ENCODE results near the gene SGSM1. TPM values are rescaled to one million over a fixed set of nuclear protein-coding genes. Genes with fewer than 3 reads are reported as not detected.

Gene SGSM1
- total and polyA plus RNA-seq, 9 of the 15 experiments (the other 6 are each of a cell fraction or from before 2014, with no cell fraction given) = not detected

DNA sequence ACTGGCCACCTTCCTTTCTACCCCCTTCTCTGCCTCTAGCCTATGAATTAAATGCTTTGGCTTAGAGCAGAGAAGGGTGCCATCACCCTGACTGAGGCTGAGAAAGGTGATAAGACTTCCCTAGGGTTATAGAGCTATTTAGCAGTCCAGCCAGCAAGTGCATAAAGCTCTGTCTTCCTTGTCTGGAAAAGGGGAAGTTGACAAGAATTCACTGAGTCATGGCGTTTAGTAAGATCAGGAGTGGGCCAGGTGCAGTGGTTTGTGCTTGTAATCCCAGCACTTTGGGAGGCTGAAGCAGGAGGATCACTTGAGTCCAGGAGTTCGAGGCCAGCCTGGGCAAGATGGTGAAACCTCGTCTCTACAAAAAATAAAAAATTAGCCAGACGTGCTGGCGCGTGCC is 77.4 kb downstream of the SGSM1 start (continued):
- TF ChIP-seq THRA (IDR thresholded peaks at IDR 0.05) = no peak
- TF ChIP-seq, protein P1, sequence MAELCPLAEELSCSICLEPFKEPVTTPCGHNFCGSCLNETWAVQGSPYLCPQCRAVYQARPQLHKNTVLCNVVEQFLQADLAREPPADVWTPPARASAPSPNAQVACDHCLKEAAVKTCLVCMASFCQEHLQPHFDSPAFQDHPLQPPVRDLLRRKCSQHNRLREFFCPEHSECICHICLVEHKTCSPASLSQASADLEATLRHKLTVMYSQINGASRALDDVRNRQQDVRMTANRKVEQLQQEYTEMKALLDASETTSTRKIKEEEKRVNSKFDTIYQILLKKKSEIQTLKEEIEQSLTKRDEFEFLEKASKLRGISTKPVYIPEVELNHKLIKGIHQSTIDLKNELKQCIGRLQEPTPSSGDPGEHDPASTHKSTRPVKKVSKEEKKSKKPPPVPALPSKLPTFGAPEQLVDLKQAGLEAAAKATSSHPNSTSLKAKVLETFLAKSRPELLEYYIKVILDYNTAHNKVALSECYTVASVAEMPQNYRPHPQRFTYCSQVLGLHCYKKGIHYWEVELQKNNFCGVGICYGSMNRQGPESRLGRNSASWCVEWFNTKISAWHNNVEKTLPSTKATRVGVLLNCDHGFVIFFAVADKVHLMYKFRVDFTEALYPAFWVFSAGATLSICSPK (IDR thresholded peaks at IDR 0.05; ENCODE audit: borderline replicate concordance) = no peak
- no peak for TF ChIP-seq ZKSCAN8 (CRISPR knock-in tag; IDR thresholded peaks at IDR 0.05)
- peak; percentile 34; the same call in 1 of the 2 replicates for TF ChIP-seq ZNF316 (IDR thresholded peaks at IDR 0.05)
- peak in 1 of 2 experiments; percentile 19; a peak in 1 of 4 replicates for TF ChIP-seq RCOR1 (IDR thresholded peaks at IDR 0.05; ENCODE audit: borderline replicate concordance in 1 of 2, low read depth in 2 of 2, low read length in 2 of 2)
- TF ChIP-seq ZNF75A (CRISPR knock-in tag; IDR thresholded peaks at IDR 0.05) = no peak
- no peak for TF ChIP-seq CHCHD3 (CRISPR knock-in tag; IDR thresholded peaks at IDR 0.05)
- no peak for TF ChIP-seq ILK (tag; IDR thresholded peaks at IDR 0.05; ENCODE audit: borderline replicate concordance, low read depth)
- TF ChIP-seq CBX2 (IDR thresholded peaks at IDR 0.05; ENCODE audit: insufficient read depth, low read length, poor library complexity, severe bottlenecking) = no peak
- TF ChIP-seq TBP (optimal IDR thresholded peaks at IDR 0.05; ENCODE audit: low read depth, low read length) = no peak
- no peak for TF ChIP-seq TGIF2 (CRISPR knock-in tag; IDR thresholded peaks at IDR 0.05)
- no peak for TF ChIP-seq HDAC1 (IDR thresholded peaks at IDR 0.05)
- no peak for TF ChIP-seq ZNF41 (CRISPR knock-in tag; conservative IDR thresholded peaks at IDR 0.05)
- peak; percentile 61 for TF ChIP-seq MAFG (tag; conservative IDR thresholded peaks at IDR 0.05)
- TF ChIP-seq YBX1 (IDR thresholded peaks at IDR 0.05) = no peak
- TF ChIP-seq ZFP36 (IDR thresholded peaks at IDR 0.05; ENCODE audit: low read depth, low read length, partially characterized antibody) = no peak
- TF ChIP-seq BCL6 (CRISPR knock-in tag; IDR thresholded peaks at IDR 0.05) = no peak
- no peak for TF ChIP-seq TCF7 (IDR thresholded peaks at IDR 0.05; ENCODE audit: borderline replicate concordance)
- TF ChIP-seq, protein P2, sequence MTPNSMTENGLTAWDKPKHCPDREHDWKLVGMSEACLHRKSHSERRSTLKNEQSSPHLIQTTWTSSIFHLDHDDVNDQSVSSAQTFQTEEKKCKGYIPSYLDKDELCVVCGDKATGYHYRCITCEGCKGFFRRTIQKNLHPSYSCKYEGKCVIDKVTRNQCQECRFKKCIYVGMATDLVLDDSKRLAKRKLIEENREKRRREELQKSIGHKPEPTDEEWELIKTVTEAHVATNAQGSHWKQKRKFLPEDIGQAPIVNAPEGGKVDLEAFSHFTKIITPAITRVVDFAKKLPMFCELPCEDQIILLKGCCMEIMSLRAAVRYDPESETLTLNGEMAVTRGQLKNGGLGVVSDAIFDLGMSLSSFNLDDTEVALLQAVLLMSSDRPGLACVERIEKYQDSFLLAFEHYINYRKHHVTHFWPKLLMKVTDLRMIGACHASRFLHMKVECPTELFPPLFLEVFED (CRISPR knock-in tag; conservative IDR thresholded peaks at IDR 0.05) = no peak
- TF ChIP-seq HMGN3 (IDR thresholded peaks at IDR 0.05; ENCODE audit: borderline replicate concordance, extremely low read depth, insufficient read length, low read depth, low read length) = no peak
- TF ChIP-seq CUX1 (CRISPR knock-in tag; IDR thresholded peaks at IDR 0.05) = no peak
